ENCODE results near the gene DOK3. TPM values are rescaled to one million over a fixed set of nuclear protein-coding genes. Genes with fewer than 3 reads are reported as not detected.

Gene DOK3
- total RNA-seq, 4 donors from 2014 or later: 0.60 to 17.2 (median 7.8) TPM

GRCh38 chr5:177468329-177468684, 41.3 kb downstream of the DOK3 start:
- TF ChIP-seq EP300 (IDR thresholded peaks at IDR 0.05; ENCODE audit: low read depth) (no peak), POLR2A (IDR thresholded peaks at IDR 0.05) (no peak), POLR2AphosphoS5 (IDR thresholded peaks at IDR 0.05) (no peak)
- TF ChIP-seq, protein P1, sequence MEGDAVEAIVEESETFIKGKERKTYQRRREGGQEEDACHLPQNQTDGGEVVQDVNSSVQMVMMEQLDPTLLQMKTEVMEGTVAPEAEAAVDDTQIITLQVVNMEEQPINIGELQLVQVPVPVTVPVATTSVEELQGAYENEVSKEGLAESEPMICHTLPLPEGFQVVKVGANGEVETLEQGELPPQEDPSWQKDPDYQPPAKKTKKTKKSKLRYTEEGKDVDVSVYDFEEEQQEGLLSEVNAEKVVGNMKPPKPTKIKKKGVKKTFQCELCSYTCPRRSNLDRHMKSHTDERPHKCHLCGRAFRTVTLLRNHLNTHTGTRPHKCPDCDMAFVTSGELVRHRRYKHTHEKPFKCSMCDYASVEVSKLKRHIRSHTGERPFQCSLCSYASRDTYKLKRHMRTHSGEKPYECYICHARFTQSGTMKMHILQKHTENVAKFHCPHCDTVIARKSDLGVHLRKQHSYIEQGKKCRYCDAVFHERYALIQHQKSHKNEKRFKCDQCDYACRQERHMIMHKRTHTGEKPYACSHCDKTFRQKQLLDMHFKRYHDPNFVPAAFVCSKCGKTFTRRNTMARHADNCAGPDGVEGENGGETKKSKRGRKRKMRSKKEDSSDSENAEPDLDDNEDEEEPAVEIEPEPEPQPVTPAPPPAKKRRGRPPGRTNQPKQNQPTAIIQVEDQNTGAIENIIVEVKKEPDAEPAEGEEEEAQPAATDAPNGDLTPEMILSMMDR (IDR thresholded peaks at IDR 0.05): no peak
- in situ Hi-C loops (cut with MboI; ENCODE audit: low pct_ligation_motif_present in 1 of 4, low pct_unique_long_range_greater_than_20kb in 1 of 4, low sequenced_read_pairs in 3 of 4): loop anchor here in 1 of 4 donors (25.0 kb wide), 1 partner anchor 156 kb away; the partner anchor contains the start of genes MXD3, PRELID1 and RAB24
- Histone ChIP-seq H3K36me3 (no peaks in the 10 kb centered on the region), H3K4me3 (no peak overlapping the region), H3K27me3 (peaks cover 10% of the 10 kb centered on the region), H3K9me3 (no peaks in the 10 kb centered on the region), H3K27ac (peak overlapping the region in 1 of 4 donors; percentile 21), H3K4me1 (peaks cover 11 to 23% (median 16%) of the 10 kb centered on the region in 4 donors)
- 91% methylated on average over 2 of the region's 2 CpGs; no CpG with 5 or more reads in 1 of the 2 donors for WGBS, 2 donors (ENCODE audit: low coverage in 1 of 2)
- intact Hi-C loops (cut with DNase I; ENCODE audit: low total_unique reads): no loop called here
- DNase-seq: no peak

DNA sequence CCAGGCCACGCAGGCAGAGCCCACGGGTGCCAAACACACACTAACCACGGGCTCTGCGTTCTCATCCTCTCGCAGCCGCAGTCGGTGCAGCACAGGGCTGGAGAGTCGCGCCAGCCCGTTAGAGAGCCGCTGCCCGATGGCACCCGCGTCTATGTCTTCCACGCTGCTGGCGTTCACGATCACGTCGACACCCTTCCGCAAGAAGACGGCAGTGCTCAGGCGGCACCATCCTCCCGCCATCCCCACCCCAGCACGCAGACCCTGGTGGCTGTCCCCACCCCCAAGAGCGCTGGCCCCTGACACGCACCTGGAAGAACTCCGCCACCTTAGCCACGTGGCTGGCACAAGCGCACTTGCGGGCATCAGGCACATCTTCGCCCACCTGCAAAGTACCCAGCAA, 42.2 kb downstream of the DOK3 start:
- Histone ChIP-seq H3K9me3 (no peaks in the 10 kb centered on the region), H3K36me3 (no peaks in the 10 kb centered on the region), H3K27me3 (peaks cover 6% of the 10 kb centered on the region), H3K27ac (no peak overlapping the region), H3K4me3 (no peak overlapping the region), H3K4me1 (peaks cover 7 to 19% (median 11%) of the 10 kb centered on the region in 4 donors)
- TF ChIP-seq, protein P1 (IDR thresholded peaks at IDR 0.05): no peak
- TF ChIP-seq EP300 (IDR thresholded peaks at IDR 0.05; ENCODE audit: low read depth) (no peak), POLR2A (IDR thresholded peaks at IDR 0.05) (no peak), POLR2AphosphoS5 (IDR thresholded peaks at IDR 0.05) (no peak)
- intact Hi-C loops (cut with DNase I; ENCODE audit: low total_unique reads): no loop called here
- in situ Hi-C loops (cut with MboI; ENCODE audit: low pct_ligation_motif_present in 1 of 4, low pct_unique_long_range_greater_than_20kb in 1 of 4, low sequenced_read_pairs in 3 of 4): loop anchor here in 1 of 4 donors (25.0 kb wide), 1 partner anchor 155 kb away; the partner anchor contains the start of genes MXD3, PRELID1 and RAB24
- 95% methylated on average over 31 of the region's 31 CpGs; no CpG with 5 or more reads in 1 of the 2 donors for WGBS, 2 donors (ENCODE audit: low coverage in 1 of 2)
- DNase-seq: no peak

DNA sequence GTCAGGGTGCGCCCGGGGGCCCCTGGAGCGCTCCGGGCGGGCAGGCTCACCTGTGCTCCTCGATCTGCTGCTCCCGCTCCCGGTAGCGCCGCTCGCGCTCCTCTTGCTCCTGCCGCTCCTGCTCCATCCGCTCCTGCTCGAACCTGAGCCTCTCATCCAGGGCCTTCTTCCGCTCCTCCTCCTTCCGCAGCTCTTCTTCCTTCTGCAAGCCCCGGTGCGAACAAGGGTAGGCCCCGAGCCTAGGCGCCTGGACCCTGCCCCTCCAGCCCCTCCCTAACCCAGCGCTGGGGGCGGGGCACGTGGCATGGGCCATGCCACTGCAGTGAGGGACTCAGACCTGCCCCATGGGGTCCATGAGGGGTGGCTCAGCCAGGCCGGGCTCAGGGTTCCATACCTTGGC, 42.8 kb downstream of the DOK3 start:
- no peak for DNase-seq
- peaks cover under 1 to 13% (median 6%) of the 10 kb centered on the region in 4 donors for H3K4me1 ChIP-seq
- in situ Hi-C loops (cut with MboI; ENCODE audit: low pct_ligation_motif_present in 1 of 4, low pct_unique_long_range_greater_than_20kb in 1 of 4, low sequenced_read_pairs in 3 of 4): loop anchor here in 1 of 4 donors (25.0 kb wide), 1 partner anchor 155 kb away; the partner anchor contains the start of genes MXD3, PRELID1 and RAB24
- WGBS, 2 donors (ENCODE audit: low coverage in 1 of 2): 89 to 100% methylated on average over 4 to 24 of the region's 25 CpGs
- peaks cover under 1% of the 10 kb centered on the region for H3K27me3 ChIP-seq
- H3K9me3 ChIP-seq: no peaks in the 10 kb centered on the region
- no peak overlapping the region for H3K4me3 ChIP-seq
- H3K36me3 ChIP-seq: no peaks in the 10 kb centered on the region
- intact Hi-C loops (cut with DNase I; ENCODE audit: low total_unique reads): no loop called here
- TF ChIP-seq EP300 (IDR thresholded peaks at IDR 0.05; ENCODE audit: low read depth) (no peak), POLR2AphosphoS5 (IDR thresholded peaks at IDR 0.05) (no peak), POLR2A (IDR thresholded peaks at IDR 0.05) (no peak)
- TF ChIP-seq, protein P1 (IDR thresholded peaks at IDR 0.05): no peak
- no peak overlapping the region for H3K27ac ChIP-seq

DNA sequence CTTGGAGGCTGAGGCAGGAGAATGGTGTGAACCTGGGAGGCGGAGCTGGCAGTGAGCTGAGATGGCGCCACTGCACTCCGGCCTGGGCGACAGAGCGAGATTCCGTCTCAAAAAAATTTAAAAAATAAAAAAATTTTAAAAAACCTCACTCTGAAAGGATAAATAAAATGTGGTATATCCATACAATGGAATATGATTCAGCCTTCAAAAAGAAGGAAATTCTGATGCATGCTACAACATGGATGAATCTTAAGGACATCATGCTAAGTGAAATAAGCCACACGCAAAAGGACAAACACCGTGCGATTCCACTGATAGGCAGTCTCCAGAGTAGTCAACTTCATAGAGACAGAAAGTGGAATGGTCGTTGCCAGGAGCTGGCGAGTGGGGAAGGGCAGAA, 44.6 kb downstream of the DOK3 start:
- in situ Hi-C loops (cut with MboI; ENCODE audit: low pct_ligation_motif_present in 1 of 4, low pct_unique_long_range_greater_than_20kb in 1 of 4, low sequenced_read_pairs in 3 of 4) (loop anchor here in 1 of 4 donors (25.0 kb wide), 1 partner anchor 153 kb away; the partner anchor contains the start of genes MXD3, PRELID1 and RAB24), intact Hi-C loops (cut with DNase I; ENCODE audit: low total_unique reads) (no loop called here)
- Histone ChIP-seq H3K4me1 (peaks cover 0 to 5% (median 0%) of the 10 kb centered on the region in 4 donors), H3K9me3 (no peaks in the 10 kb centered on the region), H3K27me3 (no peaks in the 10 kb centered on the region), H3K36me3 (no peaks in the 10 kb centered on the region), H3K4me3 (no peak overlapping the region), H3K27ac (no peak overlapping the region)
- no peak for TF ChIP-seq EP300 (IDR thresholded peaks at IDR 0.05; ENCODE audit: low read depth)
- TF ChIP-seq, protein P1 (IDR thresholded peaks at IDR 0.05): no peak
- TF ChIP-seq POLR2AphosphoS5 (IDR thresholded peaks at IDR 0.05): no peak
- no peak for TF ChIP-seq POLR2A (IDR thresholded peaks at IDR 0.05)
- DNase-seq: no peak
- WGBS, 2 donors (ENCODE audit: low coverage in 1 of 2): 86 to 96% methylated on average over 10 to 11 of the region's 11 CpGs

Data from transverse colon (tissue), 4 donors.